ENCODE measurements around the gene SNRNP40. TPM values are rescaled to one million over a fixed set of nuclear protein-coding genes. Genes with fewer than 3 reads are reported as not detected.

The SNRNP40 gene
- polyA plus RNA-seq, 1 experiment: 42.1 TPM

GRCh38 chr1:31228986-31229385, 67.6 kb downstream of the SNRNP40 start:
- ChIA-PET CTCF (interaction anchor here (0.8 kb wide), 1 partner anchor 10 kb away, joined by 3 read pairs; no protein-coding TSS in a partner anchor), POLR2A (interaction anchor here (0.5 kb wide), 1 partner anchor 8 kb away, joined by 7 read pairs; no protein-coding TSS in a partner anchor)
- H3K36me3 ChIP-seq (ENCODE audit: control insufficient read depth, insufficient read depth, low read length): no peaks in the 10 kb centered on the region
- no peak overlapping the region for H3K4me3 ChIP-seq (ENCODE audit: low read depth, low read length)
- peaks cover 10% of the 10 kb centered on the region; the same call in 1 of the 2 replicates for H3K27me3 ChIP-seq (ENCODE audit: control insufficient read depth, insufficient read depth, low read length)
- TF ChIP-seq CTCF (IDR thresholded peaks at IDR 0.05; ENCODE audit: insufficient read depth, low read depth, low read length): no peak
- DNase-seq (ENCODE audit: low read depth): no peak

GRCh38 chr1:31227891-31228568, 68.6 kb downstream of the SNRNP40 start:
- ChIA-PET POLR2A (no interaction called here), CTCF (no interaction called here)
- no peak for DNase-seq (ENCODE audit: low read depth)

GRCh38 chr1:31224068-31224467, 72.5 kb downstream of the SNRNP40 start:
- peaks cover 7% of the 10 kb centered on the region; the same call in 1 of the 2 replicates for H3K27me3 ChIP-seq (ENCODE audit: control insufficient read depth, insufficient read depth, low read length)
- POLR2A ChIA-PET: no interaction called here
- TF ChIP-seq CTCF (IDR thresholded peaks at IDR 0.05; ENCODE audit: insufficient read depth, low read depth, low read length): no peak
- no peak overlapping the region for H3K4me3 ChIP-seq (ENCODE audit: low read depth, low read length)
- H3K36me3 ChIP-seq (ENCODE audit: control insufficient read depth, insufficient read depth, low read length): no peaks in the 10 kb centered on the region
- CTCF ChIA-PET: interaction anchor here (1.5 kb wide), 2 partner anchors 8 to 9 kb away, joined by 3 to 4 read pairs; no protein-coding TSS in a partner anchor
- no peak for DNase-seq (ENCODE audit: low read depth)

More at GRCh38 chr1:31227891-31228568, 68.6 kb downstream of the SNRNP40 start:
- no peak for TF ChIP-seq CTCF (IDR thresholded peaks at IDR 0.05; ENCODE audit: insufficient read depth, low read depth, low read length)
- Histone ChIP-seq H3K27me3 (ENCODE audit: control insufficient read depth, insufficient read depth, low read length) (peaks cover 12% of the 10 kb centered on the region; the same call in 1 of the 2 replicates), H3K36me3 (ENCODE audit: control insufficient read depth, insufficient read depth, low read length) (no peaks in the 10 kb centered on the region), H3K4me3 (ENCODE audit: low read depth, low read length) (no peak overlapping the region)

- no peak overlapping the region for H3K4me3 ChIP-seq (ENCODE audit: low read depth, low read length)
- ChIA-PET POLR2A (interaction anchor here (0.6 kb wide), 1 partner anchor 24 kb away, joined by 3 read pairs; no protein-coding TSS in a partner anchor), CTCF (interaction anchor here (1.7 kb wide), 1 partner anchor 11 kb away, joined by 3 read pairs; no protein-coding TSS in a partner anchor)
- H3K27me3 ChIP-seq (ENCODE audit: control insufficient read depth, insufficient read depth, low read length): peaks cover 10% of the 10 kb centered on the region
- no peak for TF ChIP-seq CTCF (IDR thresholded peaks at IDR 0.05; ENCODE audit: insufficient read depth, low read depth, low read length)
- no peaks in the 10 kb centered on the region for H3K36me3 ChIP-seq (ENCODE audit: control insufficient read depth, insufficient read depth, low read length)
- DNase-seq (ENCODE audit: low read depth): no peak
Observed at GRCh38 chr1:31222176-31222575, 74.4 kb downstream of the SNRNP40 start.

- CTCF ChIA-PET: interaction anchor here (1.3 to 1.7 kb wide), 2 partner anchors 12 kb away, joined by 3 read pairs; no protein-coding TSS in a partner anchor
- POLR2A ChIA-PET: no interaction called here
- Histone ChIP-seq H3K4me3 (ENCODE audit: low read depth, low read length) (no peak overlapping the region), H3K27me3 (ENCODE audit: control insufficient read depth, insufficient read depth, low read length) (peaks cover 11% of the 10 kb centered on the region), H3K36me3 (ENCODE audit: control insufficient read depth, insufficient read depth, low read length) (no peaks in the 10 kb centered on the region)
- no peak for TF ChIP-seq CTCF (IDR thresholded peaks at IDR 0.05; ENCODE audit: insufficient read depth, low read depth, low read length)
- DNase-seq (ENCODE audit: low read depth): no peak
Observed at GRCh38 chr1:31221072-31221471, 75.5 kb downstream of the SNRNP40 start.
